ENCODE data around the gene MTOR. TPM values are rescaled to one million over a fixed set of nuclear protein-coding genes. Genes with fewer than 3 reads are reported as not detected.

The MTOR gene
- total and polyA plus RNA-seq, 10 of the 15 experiments (the other 5 are each of a cell fraction or from before 2014, with no cell fraction given), result 6.6 to 41.8 (median 29.8) TPM

DNA sequence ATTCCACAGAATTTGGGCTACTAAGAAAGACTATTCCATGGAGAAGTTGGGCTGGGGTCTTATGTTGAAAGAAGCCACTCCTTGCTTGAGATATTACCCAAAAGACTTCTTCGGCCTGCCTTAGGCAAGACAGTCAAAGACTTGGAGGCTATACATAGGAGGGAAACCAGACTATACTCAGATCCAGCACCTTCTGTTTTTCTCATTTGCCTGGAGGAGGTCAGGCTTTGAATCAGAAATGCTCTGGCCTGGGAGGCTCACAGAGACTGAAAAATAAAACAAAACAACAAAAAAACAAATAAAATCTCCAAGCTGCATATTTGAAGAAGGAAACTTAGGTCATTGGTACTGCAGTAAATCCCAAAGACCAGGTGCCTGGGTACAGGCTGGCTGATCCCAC is 124.3 kb downstream of the MTOR start:
- RAD21 ChIA-PET (ENCODE audit: unreplicated experiment), result no interaction called here
- Histone ChIP-seq H3K79me2 (ENCODE audit: control insufficient read depth, insufficient read depth, low read length) (no peaks in the 10 kb centered on the region), H3K27me3 (replicated peaks in 1 of 2; ENCODE audit: control insufficient read depth in 2 of 2, insufficient read depth in 2 of 2, low read length in 1 of 2) (no peaks in the 10 kb centered on the region), H3K36me3 (ENCODE audit: control insufficient read depth in 2 of 2, insufficient read depth in 2 of 2, low read length in 1 of 2) (peaks cover 6 to 17% of the 10 kb centered on the region in 2 experiments), H3K4me3 (no peak overlapping the region), H3K4me2 (ENCODE audit: control insufficient read depth, insufficient read depth) (no peak overlapping the region), H4K20me1 (ENCODE audit: control insufficient read depth, insufficient read depth) (no peaks in the 10 kb centered on the region), H3K27ac (ENCODE audit: control insufficient read depth, insufficient read depth) (no peak overlapping the region), H3K4me1 (ENCODE audit: control insufficient read depth, insufficient read depth, low read length) (no peaks in the 10 kb centered on the region), H3K9ac (ENCODE audit: control insufficient read depth, insufficient read depth, low read length) (no peak overlapping the region), H3K9me3 (replicated peaks; ENCODE audit: control insufficient read depth, insufficient read depth, low read length) (no peaks in the 10 kb centered on the region), H2AFZ (ENCODE audit: control insufficient read depth, low read depth, low read length) (no peak overlapping the region)
- intact Hi-C loops (cut with micrococcal nuclease; ENCODE audit: unreplicated experiment), result no loop called here
- DNase-seq (ENCODE audit: low read depth, low spot score) (no peak), ATAC-seq (no peak), FAIRE-seq (no peak)
- in situ Hi-C loops (cut with MboI), result no loop called here
- CTCF ChIA-PET, result interaction anchor here (1.1 kb wide), 1 partner anchor 9 kb away, joined by 3 read pairs; no protein-coding TSS in a partner anchor
- POLR2A ChIA-PET, result no interaction called here
- no TSS peak for BruUV-seq (replicated peaks)
- WGBS (ENCODE audit: insufficient coverage, insufficient replicate concordance, low lambda C conversion rate, missing lambda C conversion rate), result 100% methylated on average over 1 of the region's 1 CpG
- SMC1A ChIA-PET (ENCODE audit: uncharacterized antibody, unreplicated experiment), result no interaction called here
- no peak for TF ChIP-seq HDAC6 (IDR thresholded peaks at IDR 0.05; ENCODE audit: unreplicated experiment)
- TF ChIP-seq CREM (IDR thresholded peaks at IDR 0.05; ENCODE audit: low read depth), result no peak
- TF ChIP-seq RUNX3 (IDR thresholded peaks at IDR 0.05; ENCODE audit: low read length), result no peak
- no peak for TF ChIP-seq SUPT20H (IDR thresholded peaks at IDR 0.05; ENCODE audit: borderline replicate concordance, control insufficient read depth, low read depth, low read length)
- TF ChIP-seq RELA (IDR thresholded peaks at IDR 0.05; ENCODE audit: borderline replicate concordance, partially characterized antibody), result no peak
- TF ChIP-seq, protein P1, sequence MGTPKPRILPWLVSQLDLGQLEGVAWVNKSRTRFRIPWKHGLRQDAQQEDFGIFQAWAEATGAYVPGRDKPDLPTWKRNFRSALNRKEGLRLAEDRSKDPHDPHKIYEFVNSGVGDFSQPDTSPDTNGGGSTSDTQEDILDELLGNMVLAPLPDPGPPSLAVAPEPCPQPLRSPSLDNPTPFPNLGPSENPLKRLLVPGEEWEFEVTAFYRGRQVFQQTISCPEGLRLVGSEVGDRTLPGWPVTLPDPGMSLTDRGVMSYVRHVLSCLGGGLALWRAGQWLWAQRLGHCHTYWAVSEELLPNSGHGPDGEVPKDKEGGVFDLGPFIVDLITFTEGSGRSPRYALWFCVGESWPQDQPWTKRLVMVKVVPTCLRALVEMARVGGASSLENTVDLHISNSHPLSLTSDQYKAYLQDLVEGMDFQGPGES (IDR thresholded peaks at IDR 0.05), result no peak
- TF ChIP-seq, protein P2, sequence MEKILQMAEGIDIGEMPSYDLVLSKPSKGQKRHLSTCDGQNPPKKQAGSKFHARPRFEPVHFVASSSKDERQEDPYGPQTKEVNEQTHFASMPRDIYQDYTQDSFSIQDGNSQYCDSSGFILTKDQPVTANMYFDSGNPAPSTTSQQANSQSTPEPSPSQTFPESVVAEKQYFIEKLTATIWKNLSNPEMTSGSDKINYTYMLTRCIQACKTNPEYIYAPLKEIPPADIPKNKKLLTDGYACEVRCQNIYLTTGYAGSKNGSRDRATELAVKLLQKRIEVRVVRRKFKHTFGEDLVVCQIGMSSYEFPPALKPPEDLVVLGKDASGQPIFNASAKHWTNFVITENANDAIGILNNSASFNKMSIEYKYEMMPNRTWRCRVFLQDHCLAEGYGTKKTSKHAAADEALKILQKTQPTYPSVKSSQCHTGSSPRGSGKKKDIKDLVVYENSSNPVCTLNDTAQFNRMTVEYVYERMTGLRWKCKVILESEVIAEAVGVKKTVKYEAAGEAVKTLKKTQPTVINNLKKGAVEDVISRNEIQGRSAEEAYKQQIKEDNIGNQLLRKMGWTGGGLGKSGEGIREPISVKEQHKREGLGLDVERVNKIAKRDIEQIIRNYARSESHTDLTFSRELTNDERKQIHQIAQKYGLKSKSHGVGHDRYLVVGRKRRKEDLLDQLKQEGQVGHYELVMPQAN (conservative IDR thresholded peaks at IDR 0.05), result no peak
